ENCODE data around the gene LMBR1. TPM values are rescaled to one million over a fixed set of nuclear protein-coding genes. Genes with fewer than 3 reads are reported as not detected.

The LMBR1 gene
- polyA plus RNA-seq, 1 donor from 2014 or later, result 68.9 TPM

DNA sequence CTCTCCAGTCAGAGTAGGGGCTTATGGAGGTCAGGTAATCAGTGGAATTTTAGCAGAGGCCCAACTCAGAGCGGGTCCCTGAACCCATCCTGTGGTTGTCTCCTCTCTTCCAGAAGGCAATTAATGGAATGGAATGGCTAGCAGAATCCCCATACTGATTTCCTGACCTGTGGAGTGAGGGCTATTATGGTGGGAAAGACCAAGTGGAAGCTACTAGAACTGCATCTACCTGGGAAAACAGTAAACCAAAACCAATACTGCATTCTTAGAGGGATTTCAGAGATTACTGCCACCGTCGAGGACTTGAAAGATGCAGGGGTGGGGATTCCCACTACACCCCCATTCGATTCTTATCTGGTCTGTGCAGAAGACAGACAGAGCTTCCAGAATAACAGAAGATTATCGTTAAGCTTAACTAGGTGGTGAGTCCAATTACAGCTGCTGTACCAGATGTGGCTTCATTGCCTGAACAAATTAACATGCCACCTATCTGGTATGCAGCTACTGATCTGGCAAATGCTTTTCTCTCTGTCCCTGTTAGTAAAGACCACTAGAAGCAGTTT lies 73.2 kb downstream of the LMBR1 start:
- Histone ChIP-seq H3F3A (ENCODE audit: insufficient read depth, low read length, poor library complexity, severe bottlenecking) (no peaks in the 10 kb centered on the region), H3K9ac (ENCODE audit: low read length) (no peak overlapping the region)

DNA sequence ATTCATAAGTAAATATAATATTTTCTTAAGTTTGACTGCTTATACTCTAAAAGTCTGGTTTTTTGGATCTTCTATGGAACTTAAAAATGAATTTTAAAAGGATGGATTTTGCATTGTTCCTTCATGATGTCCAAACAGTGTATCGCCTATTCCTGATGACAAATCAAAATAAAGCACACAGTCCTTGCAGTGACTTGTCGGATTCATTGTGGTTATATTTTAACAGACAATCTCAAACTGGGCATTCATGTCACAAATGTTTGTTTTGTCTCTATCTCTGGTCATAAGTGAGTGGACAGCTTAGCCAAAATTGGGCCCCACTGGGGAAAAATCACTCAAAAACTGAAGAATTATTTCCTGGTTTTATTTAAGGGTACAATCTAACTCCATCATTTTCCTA lies 74.8 kb downstream of the LMBR1 start:
- no peaks in the 10 kb centered on the region for H3K36me3 ChIP-seq (ENCODE audit: insufficient read depth, low read length)
- H3K4me3 ChIP-seq (ENCODE audit: low read length), result no peak overlapping the region
- H3K9me2 ChIP-seq (ENCODE audit: insufficient read depth, low read length), result no peaks in the 10 kb centered on the region
- no peaks in the 10 kb centered on the region for H3K79me2 ChIP-seq (replicated peaks; ENCODE audit: insufficient read depth, low read length)
- no peak overlapping the region for H3K27ac ChIP-seq (ENCODE audit: low read length)
- TF ChIP-seq EP300 (conservative IDR thresholded peaks at IDR 0.05; ENCODE audit: poor library complexity, severe bottlenecking) (no peak), POLR2AphosphoS5 (IDR thresholded peaks at IDR 0.05) (no peak), RAD21 (conservative IDR thresholded peaks at IDR 0.05) (no peak), MXI1 (conservative IDR thresholded peaks at IDR 0.05; ENCODE audit: poor library complexity, severe bottlenecking) (no peak), EZH2 (IDR thresholded peaks at IDR 0.05; ENCODE audit: borderline replicate concordance, insufficient read depth, low read length, poor library complexity, severe bottlenecking) (no peak), TAF1 (IDR thresholded peaks at IDR 0.05; ENCODE audit: low read depth) (no peak)
- TF ChIP-seq, protein P1, sequence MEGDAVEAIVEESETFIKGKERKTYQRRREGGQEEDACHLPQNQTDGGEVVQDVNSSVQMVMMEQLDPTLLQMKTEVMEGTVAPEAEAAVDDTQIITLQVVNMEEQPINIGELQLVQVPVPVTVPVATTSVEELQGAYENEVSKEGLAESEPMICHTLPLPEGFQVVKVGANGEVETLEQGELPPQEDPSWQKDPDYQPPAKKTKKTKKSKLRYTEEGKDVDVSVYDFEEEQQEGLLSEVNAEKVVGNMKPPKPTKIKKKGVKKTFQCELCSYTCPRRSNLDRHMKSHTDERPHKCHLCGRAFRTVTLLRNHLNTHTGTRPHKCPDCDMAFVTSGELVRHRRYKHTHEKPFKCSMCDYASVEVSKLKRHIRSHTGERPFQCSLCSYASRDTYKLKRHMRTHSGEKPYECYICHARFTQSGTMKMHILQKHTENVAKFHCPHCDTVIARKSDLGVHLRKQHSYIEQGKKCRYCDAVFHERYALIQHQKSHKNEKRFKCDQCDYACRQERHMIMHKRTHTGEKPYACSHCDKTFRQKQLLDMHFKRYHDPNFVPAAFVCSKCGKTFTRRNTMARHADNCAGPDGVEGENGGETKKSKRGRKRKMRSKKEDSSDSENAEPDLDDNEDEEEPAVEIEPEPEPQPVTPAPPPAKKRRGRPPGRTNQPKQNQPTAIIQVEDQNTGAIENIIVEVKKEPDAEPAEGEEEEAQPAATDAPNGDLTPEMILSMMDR (IDR thresholded peaks at IDR 0.05; ENCODE audit: poor library complexity, severe bottlenecking), result no peak
- TF ChIP-seq, protein P2, sequence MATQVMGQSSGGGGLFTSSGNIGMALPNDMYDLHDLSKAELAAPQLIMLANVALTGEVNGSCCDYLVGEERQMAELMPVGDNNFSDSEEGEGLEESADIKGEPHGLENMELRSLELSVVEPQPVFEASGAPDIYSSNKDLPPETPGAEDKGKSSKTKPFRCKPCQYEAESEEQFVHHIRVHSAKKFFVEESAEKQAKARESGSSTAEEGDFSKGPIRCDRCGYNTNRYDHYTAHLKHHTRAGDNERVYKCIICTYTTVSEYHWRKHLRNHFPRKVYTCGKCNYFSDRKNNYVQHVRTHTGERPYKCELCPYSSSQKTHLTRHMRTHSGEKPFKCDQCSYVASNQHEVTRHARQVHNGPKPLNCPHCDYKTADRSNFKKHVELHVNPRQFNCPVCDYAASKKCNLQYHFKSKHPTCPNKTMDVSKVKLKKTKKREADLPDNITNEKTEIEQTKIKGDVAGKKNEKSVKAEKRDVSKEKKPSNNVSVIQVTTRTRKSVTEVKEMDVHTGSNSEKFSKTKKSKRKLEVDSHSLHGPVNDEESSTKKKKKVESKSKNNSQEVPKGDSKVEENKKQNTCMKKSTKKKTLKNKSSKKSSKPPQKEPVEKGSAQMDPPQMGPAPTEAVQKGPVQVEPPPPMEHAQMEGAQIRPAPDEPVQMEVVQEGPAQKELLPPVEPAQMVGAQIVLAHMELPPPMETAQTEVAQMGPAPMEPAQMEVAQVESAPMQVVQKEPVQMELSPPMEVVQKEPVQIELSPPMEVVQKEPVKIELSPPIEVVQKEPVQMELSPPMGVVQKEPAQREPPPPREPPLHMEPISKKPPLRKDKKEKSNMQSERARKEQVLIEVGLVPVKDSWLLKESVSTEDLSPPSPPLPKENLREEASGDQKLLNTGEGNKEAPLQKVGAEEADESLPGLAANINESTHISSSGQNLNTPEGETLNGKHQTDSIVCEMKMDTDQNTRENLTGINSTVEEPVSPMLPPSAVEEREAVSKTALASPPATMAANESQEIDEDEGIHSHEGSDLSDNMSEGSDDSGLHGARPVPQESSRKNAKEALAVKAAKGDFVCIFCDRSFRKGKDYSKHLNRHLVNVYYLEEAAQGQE (IDR thresholded peaks at IDR 0.05; ENCODE audit: borderline replicate concordance), result no peak
- no peaks in the 10 kb centered on the region for H4K20me1 ChIP-seq (ENCODE audit: insufficient read depth)
- H2AFZ ChIP-seq (ENCODE audit: low read depth, low read length), result no peak overlapping the region
- no peak overlapping the region for H3K9ac ChIP-seq (ENCODE audit: low read length)
- H3K4me2 ChIP-seq (ENCODE audit: low read length), result no peak overlapping the region
- H3K27me3 ChIP-seq (ENCODE audit: insufficient read depth, low read depth, low read length), result no peaks in the 10 kb centered on the region
- no peaks in the 10 kb centered on the region for H3F3A ChIP-seq (ENCODE audit: insufficient read depth, low read length, poor library complexity, severe bottlenecking)
- no peaks in the 10 kb centered on the region for H3K9me3 ChIP-seq (ENCODE audit: low read length)

More for the DNA sequence above, 73.2 kb downstream of the LMBR1 start:
- H3K4me2 ChIP-seq (ENCODE audit: low read length), result no peak overlapping the region
- no peaks in the 10 kb centered on the region for H3K9me2 ChIP-seq (ENCODE audit: insufficient read depth, low read length)
- no peak overlapping the region for H3K27ac ChIP-seq (ENCODE audit: low read length)
- H4K20me1 ChIP-seq (ENCODE audit: insufficient read depth), result no peaks in the 10 kb centered on the region
- no peak overlapping the region for H2AFZ ChIP-seq (ENCODE audit: low read depth, low read length)
- no peaks in the 10 kb centered on the region for H3K27me3 ChIP-seq (ENCODE audit: insufficient read depth, low read depth, low read length)
- no peak overlapping the region for H3K4me3 ChIP-seq (ENCODE audit: low read length)
- H3K79me2 ChIP-seq (replicated peaks; ENCODE audit: insufficient read depth, low read length), result no peaks in the 10 kb centered on the region
- no peaks in the 10 kb centered on the region for H3K36me3 ChIP-seq (ENCODE audit: insufficient read depth, low read length)
- no peaks in the 10 kb centered on the region for H3K9me3 ChIP-seq (ENCODE audit: low read length)
- TF ChIP-seq, protein P2 (IDR thresholded peaks at IDR 0.05; ENCODE audit: borderline replicate concordance), result no peak
- TF ChIP-seq RAD21 (conservative IDR thresholded peaks at IDR 0.05), result no peak
